Placental epithelial cell (primary cell): ENCODE results near the gene KCNA1. TPM values are rescaled to one million over a fixed set of nuclear protein-coding genes. Genes with fewer than 3 reads are reported as not detected.

Experiments
- total RNA-seq: library from RNA; depleted of rRNA; stranded (reverse); fragments of >200 nt; gene quantifications from 2 replicates; pipeline ENCODE4 v1.2.3, GENCODE V29; 2012

The KCNA1 gene
- total RNA-seq = not detected in 2 replicates

DNA sequence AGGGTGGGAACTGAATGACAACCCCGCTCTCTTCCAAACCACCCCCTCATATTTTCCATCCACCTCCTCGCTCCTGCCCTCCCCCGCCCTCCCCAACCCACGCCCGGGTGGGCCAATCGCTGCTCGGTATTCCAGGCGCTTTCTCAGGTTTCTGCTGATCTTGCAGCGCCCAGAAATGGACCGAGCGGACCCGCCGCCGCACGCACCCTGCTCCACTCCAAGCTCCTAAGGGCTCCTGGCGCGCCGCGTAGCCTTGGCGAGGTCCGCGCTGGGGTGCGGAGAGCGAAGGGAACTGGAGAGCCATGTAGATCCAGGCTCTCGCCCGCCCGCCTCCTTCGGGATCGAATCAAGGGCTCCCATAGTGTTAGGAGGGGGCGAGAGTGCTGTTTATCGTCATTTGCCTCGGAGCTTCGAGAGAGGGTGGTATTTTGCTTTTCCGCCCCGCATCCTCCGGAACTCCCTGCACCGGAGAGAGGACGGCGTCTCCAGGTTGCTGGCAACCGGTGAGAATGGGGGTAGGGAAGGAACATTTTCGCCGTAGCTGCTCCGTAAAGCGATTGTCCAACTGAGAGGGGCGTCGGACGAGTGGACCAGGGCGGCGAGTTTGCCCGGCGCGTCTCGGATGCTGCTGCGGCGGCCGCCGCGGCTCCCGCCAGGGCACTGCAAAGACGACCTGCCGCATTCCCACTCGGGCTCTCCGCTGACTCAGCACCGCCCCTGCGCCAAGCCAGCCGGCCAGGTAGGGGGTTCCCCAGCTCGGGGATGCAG, at the start of gene KCNA1:
KCNA1 (plus strand) TSS at position 172 of the 768 bp plus-strand sequence. CDS start 1,474 bp downstream, outside the sequence.

Other genes with a start within 250 kb of the KCNA1 start
- under 0.01 TPM in 1 of 2 replicates, not detected in the other for gene GALNT8, start 189.5 kb upstream of the KCNA1 start, total RNA-seq
- not detected in 2 replicates for gene KCNA5, start 134.0 kb downstream of the KCNA1 start, total RNA-seq